Uterus (tissue), 2 donors: ENCODE measurements around the gene VWCE.
"Not testable (repeated sequence)": the region's sequence is repeated elsewhere in the genome, so short reads cannot be mapped to it uniquely, and the experiment has no call there.

Experiments
- CTCF ChIP-seq, 4 experiments: fragments of 200-600 bp in 2 of 4; fragments of 450-650 bp in 2 of 4; sonication (generic) in 2 of 4; IDR thresholded peaks; one replicate each; pipeline ENCODE4 v1.5.1; 2016 to 2019; ENCODE audit warnings: antibody characterized with exemption in 4 of 4, mild to moderate bottlenecking in 2 of 4, moderate library complexity in 1 of 4
- POLR2A ChIP-seq, 2 donors: fragments of 450-650 bp; IDR thresholded peaks; one replicate each; pipeline ENCODE4 v1.6.1; 2016; ENCODE audit warnings: antibody characterized with exemption in 2 of 2, mild to moderate bottlenecking in 1 of 2, moderate library complexity in 1 of 2

GRCh38 chr11:61231033-61231432 is 64.1 kb downstream of the VWCE start:
- not testable (repeated sequence) for TF ChIP-seq CTCF, POLR2A (IDR thresholded peaks at IDR 0.05)
